Activated T-helper 1 cell treated with anti-CD3 and anti-CD28 coated beads, Interleukin-12 subunit alpha, Interleukin-12 subunit beta, Interleukin-2, Interleukin-4 antibody, amounts not matched to agents 30 ng/mL and 10 ng/mL and 1 ng/mL, durations not matched to agents 14 hours and 24 hours and 36 hours (primary cell): ENCODE results near the gene WAC. TPM values are rescaled to one million over a fixed set of nuclear protein-coding genes. Genes with fewer than 3 reads are reported as not detected.

ENCODE experiments used
- DNase-seq: peaks from one replicate; pipeline ENCODE4 v3.0.0; 2021; ENCODE audit warnings: low spot score
- H3K27ac Mint-ChIP-seq: one replicate; pipeline ENCODE4 v1.8.0; 2021; ENCODE audit warnings: mild to moderate bottlenecking, mixed read lengths
- H3K27me3 Mint-ChIP-seq: one replicate; pipeline ENCODE4 v1.8.0; 2022; ENCODE audit warnings: mild to moderate bottlenecking, moderate library complexity, mixed read lengths; ENCODE audit not compliant: insufficient read depth
- H3K36me3 Mint-ChIP-seq: one replicate; pipeline ENCODE4 v1.8.0; 2021; ENCODE audit warnings: low read depth, mixed read lengths
- H3K4me1 Mint-ChIP-seq: one replicate; pipeline ENCODE4 v1.8.0; 2021; ENCODE audit warnings: low read depth, mixed read lengths
- H3K4me3 Mint-ChIP-seq: one replicate; pipeline ENCODE4 v1.8.0; 2021; ENCODE audit warnings: mild to moderate bottlenecking, moderate library complexity, mixed read lengths
- H3K9me3 Mint-ChIP-seq: one replicate; pipeline ENCODE4 v1.8.0; 2021; ENCODE audit warnings: mixed read lengths
- intact Hi-C: fragments of 100-400 bp; cut with micrococcal nuclease; formaldehyde crosslinking; loops from one replicate; pipeline ENCODE4 v1.15.1; 2024
- total RNA-seq: library from RNA; stranded (reverse); gene quantifications from 2 replicates; pipeline ENCODE4 v1.2.3, GENCODE V29; 2022

WAC gene
- total RNA-seq, 1 donor from 2014 or later = 130 TPM

GRCh38 chr10:28580825-28581224 is 47.9 kb downstream of the WAC start:
- Mint-ChIP-seq H3K4me3 (no peak overlapping the region), H3K9me3 (no peaks in the 10 kb centered on the region), H3K4me1 (peaks cover 60% of the 10 kb centered on the region), H3K27ac (no peak overlapping the region), H3K27me3 (no peaks in the 10 kb centered on the region), H3K36me3 (peaks cover 36% of the 10 kb centered on the region)
- no peak for DNase-seq
- intact Hi-C loops = no loop called here

- no peaks in the 10 kb centered on the region for H3K9me3 Mint-ChIP-seq
- peak overlapping the region; percentile 63 for H3K27ac Mint-ChIP-seq
- intact Hi-C loops = loop anchor here (2.0 kb wide), 1 partner anchor 45 kb away; no protein-coding TSS in a partner anchor
- H3K4me1 Mint-ChIP-seq = peaks cover 62% of the 10 kb centered on the region
- no peak for DNase-seq
- H3K27me3 Mint-ChIP-seq = no peaks in the 10 kb centered on the region
- H3K4me3 Mint-ChIP-seq = no peak overlapping the region
- H3K36me3 Mint-ChIP-seq = peaks cover 38% of the 10 kb centered on the region
Observed at GRCh38 chr10:28581916-28582315, 49.0 kb downstream of the WAC start.

GRCh38 chr10:28585076-28585475 is 52.2 kb downstream of the WAC start:
- no peak overlapping the region for H3K4me3 Mint-ChIP-seq
- no peaks in the 10 kb centered on the region for H3K9me3 Mint-ChIP-seq
- peaks cover 34% of the 10 kb centered on the region for H3K36me3 Mint-ChIP-seq
- intact Hi-C loops = no loop called here
- DNase-seq = no peak
- H3K27ac Mint-ChIP-seq = no peak overlapping the region
- no peaks in the 10 kb centered on the region for H3K27me3 Mint-ChIP-seq
- peaks cover 55% of the 10 kb centered on the region for H3K4me1 Mint-ChIP-seq

- DNase-seq = no peak
- H3K4me3 Mint-ChIP-seq = no peak overlapping the region
- peaks cover 35% of the 10 kb centered on the region for H3K36me3 Mint-ChIP-seq
- intact Hi-C loops = no loop called here
- H3K4me1 Mint-ChIP-seq = peaks cover 50% of the 10 kb centered on the region
- no peak overlapping the region for H3K27ac Mint-ChIP-seq
- no peaks in the 10 kb centered on the region for H3K27me3 Mint-ChIP-seq
- H3K9me3 Mint-ChIP-seq = no peaks in the 10 kb centered on the region
Observed at GRCh38 chr10:28586176-28586575, 53.3 kb downstream of the WAC start.

- no peak for DNase-seq
- Mint-ChIP-seq H3K27ac (peak overlapping the region; percentile 11), H3K9me3 (no peaks in the 10 kb centered on the region), H3K36me3 (peaks cover 37% of the 10 kb centered on the region), H3K4me1 (peaks cover 48% of the 10 kb centered on the region), H3K4me3 (no peak overlapping the region), H3K27me3 (no peaks in the 10 kb centered on the region)
- intact Hi-C loops = no loop called here
Observed at GRCh38 chr10:28587270-28587969, 54.5 kb downstream of the WAC start.

GRCh38 chr10:28587970-28588290 is 55.0 kb downstream of the WAC start:
- intact Hi-C loops = loop anchor here (2.0 kb wide), 1 partner anchor 17 kb away; no protein-coding TSS in a partner anchor
- Mint-ChIP-seq H3K9me3 (no peaks in the 10 kb centered on the region), H3K36me3 (peaks cover 40% of the 10 kb centered on the region), H3K4me3 (no peak overlapping the region), H3K27me3 (no peaks in the 10 kb centered on the region), H3K4me1 (peaks cover 48% of the 10 kb centered on the region), H3K27ac (peak overlapping the region; percentile 11)
- DNase-seq = no peak

GRCh38 chr10:28592953-28593352 is 60.0 kb downstream of the WAC start:
- Mint-ChIP-seq H3K27ac (peak overlapping the region; percentile 61), H3K4me1 (peaks cover 58% of the 10 kb centered on the region)
- intact Hi-C loops = no loop called here

GRCh38 chr10:28593811-28594210 is 60.9 kb downstream of the WAC start:
- no peak overlapping the region for H3K4me3 Mint-ChIP-seq
- no peaks in the 10 kb centered on the region for H3K27me3 Mint-ChIP-seq
- intact Hi-C loops = no loop called here
- peaks cover 61% of the 10 kb centered on the region for H3K4me1 Mint-ChIP-seq
- DNase-seq = no peak
- H3K36me3 Mint-ChIP-seq = peaks cover 48% of the 10 kb centered on the region
- no peak overlapping the region for H3K27ac Mint-ChIP-seq
- no peaks in the 10 kb centered on the region for H3K9me3 Mint-ChIP-seq

More at GRCh38 chr10:28592953-28593352, 60.0 kb downstream of the WAC start:
- Mint-ChIP-seq H3K36me3 (peaks cover 46% of the 10 kb centered on the region), H3K4me3 (no peak overlapping the region), H3K9me3 (no peaks in the 10 kb centered on the region), H3K27me3 (no peaks in the 10 kb centered on the region)
- DNase-seq = no peak

- Mint-ChIP-seq H3K27ac (no peak overlapping the region), H3K36me3 (peaks cover 47% of the 10 kb centered on the region), H3K4me3 (no peak overlapping the region), H3K4me1 (peaks cover 60% of the 10 kb centered on the region), H3K27me3 (no peaks in the 10 kb centered on the region), H3K9me3 (no peaks in the 10 kb centered on the region)
- intact Hi-C loops = no loop called here
- DNase-seq = no peak
Observed at GRCh38 chr10:28594406-28594805, 61.5 kb downstream of the WAC start.

- Mint-ChIP-seq H3K27me3 (no peaks in the 10 kb centered on the region), H3K4me1 (peaks cover 65% of the 10 kb centered on the region), H3K4me3 (no peak overlapping the region), H3K36me3 (peaks cover 52% of the 10 kb centered on the region), H3K9me3 (no peaks in the 10 kb centered on the region), H3K27ac (no peak overlapping the region)
- intact Hi-C loops = no loop called here
- no peak for DNase-seq
Observed at GRCh38 chr10:28595613-28596012, 62.7 kb downstream of the WAC start.

- Mint-ChIP-seq H3K27me3 (no peaks in the 10 kb centered on the region), H3K4me1 (peaks cover 34% of the 10 kb centered on the region), H3K36me3 (peaks cover 37% of the 10 kb centered on the region), H3K9me3 (no peaks in the 10 kb centered on the region), H3K4me3 (no peak overlapping the region), H3K27ac (no peak overlapping the region)
- DNase-seq = no peak
- intact Hi-C loops = no loop called here
Observed at GRCh38 chr10:28600056-28600455, 67.1 kb downstream of the WAC start.

GRCh38 chr10:28601012-28601411 is 68.1 kb downstream of the WAC start:
- H3K36me3 Mint-ChIP-seq = peaks cover 30% of the 10 kb centered on the region
- peaks cover 38% of the 10 kb centered on the region for H3K4me1 Mint-ChIP-seq
- H3K27me3 Mint-ChIP-seq = no peaks in the 10 kb centered on the region
- no peak overlapping the region for H3K27ac Mint-ChIP-seq
- intact Hi-C loops = no loop called here
- no peaks in the 10 kb centered on the region for H3K9me3 Mint-ChIP-seq
- no peak overlapping the region for H3K4me3 Mint-ChIP-seq
- DNase-seq = no peak

- no peak overlapping the region for H3K27ac Mint-ChIP-seq
- H3K4me1 Mint-ChIP-seq = peaks cover 33% of the 10 kb centered on the region
- intact Hi-C loops = loop anchor here (5.0 kb wide), 2 partner anchors 73 to 173 kb away; partner anchors contain the start of gene WAC
- DNase-seq = no peak
- H3K36me3 Mint-ChIP-seq = peaks cover 21% of the 10 kb centered on the region
- H3K9me3 Mint-ChIP-seq = no peaks in the 10 kb centered on the region
- H3K4me3 Mint-ChIP-seq = no peak overlapping the region
- H3K27me3 Mint-ChIP-seq = no peaks in the 10 kb centered on the region
Observed at GRCh38 chr10:28604567-28605536, 71.9 kb downstream of the WAC start.
